ENCODE data around the gene MFSD6. TPM values are rescaled to one million over a fixed set of nuclear protein-coding genes. Genes with fewer than 3 reads are reported as not detected.

Gene MFSD6
- total RNA-seq, 4 donors from 2014 or later: 24.2 to 47.5 (median 42.0) TPM

DNA sequence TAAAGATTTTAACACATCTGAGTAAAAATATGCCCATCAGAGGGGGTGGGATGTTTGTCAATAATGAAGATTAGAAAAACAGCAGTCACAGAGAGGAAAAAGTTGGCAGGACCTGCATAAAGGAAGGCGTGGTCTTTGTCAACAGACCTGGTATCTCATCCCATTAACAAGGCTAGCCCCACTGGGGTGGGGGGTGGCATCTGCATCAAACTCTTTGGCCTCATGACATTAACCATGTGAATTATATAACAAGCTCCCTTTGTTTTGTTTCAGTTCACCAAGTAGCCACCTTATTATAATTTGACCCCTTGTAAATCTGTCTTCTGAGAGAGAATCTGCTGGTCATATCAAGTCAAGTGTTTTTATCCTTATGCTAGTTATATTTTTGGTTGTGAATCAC, 97.5 kb downstream of the MFSD6 start:
- TF ChIP-seq, protein P1, sequence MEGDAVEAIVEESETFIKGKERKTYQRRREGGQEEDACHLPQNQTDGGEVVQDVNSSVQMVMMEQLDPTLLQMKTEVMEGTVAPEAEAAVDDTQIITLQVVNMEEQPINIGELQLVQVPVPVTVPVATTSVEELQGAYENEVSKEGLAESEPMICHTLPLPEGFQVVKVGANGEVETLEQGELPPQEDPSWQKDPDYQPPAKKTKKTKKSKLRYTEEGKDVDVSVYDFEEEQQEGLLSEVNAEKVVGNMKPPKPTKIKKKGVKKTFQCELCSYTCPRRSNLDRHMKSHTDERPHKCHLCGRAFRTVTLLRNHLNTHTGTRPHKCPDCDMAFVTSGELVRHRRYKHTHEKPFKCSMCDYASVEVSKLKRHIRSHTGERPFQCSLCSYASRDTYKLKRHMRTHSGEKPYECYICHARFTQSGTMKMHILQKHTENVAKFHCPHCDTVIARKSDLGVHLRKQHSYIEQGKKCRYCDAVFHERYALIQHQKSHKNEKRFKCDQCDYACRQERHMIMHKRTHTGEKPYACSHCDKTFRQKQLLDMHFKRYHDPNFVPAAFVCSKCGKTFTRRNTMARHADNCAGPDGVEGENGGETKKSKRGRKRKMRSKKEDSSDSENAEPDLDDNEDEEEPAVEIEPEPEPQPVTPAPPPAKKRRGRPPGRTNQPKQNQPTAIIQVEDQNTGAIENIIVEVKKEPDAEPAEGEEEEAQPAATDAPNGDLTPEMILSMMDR (IDR thresholded peaks at IDR 0.05; ENCODE audit: low read depth): no peak

DNA sequence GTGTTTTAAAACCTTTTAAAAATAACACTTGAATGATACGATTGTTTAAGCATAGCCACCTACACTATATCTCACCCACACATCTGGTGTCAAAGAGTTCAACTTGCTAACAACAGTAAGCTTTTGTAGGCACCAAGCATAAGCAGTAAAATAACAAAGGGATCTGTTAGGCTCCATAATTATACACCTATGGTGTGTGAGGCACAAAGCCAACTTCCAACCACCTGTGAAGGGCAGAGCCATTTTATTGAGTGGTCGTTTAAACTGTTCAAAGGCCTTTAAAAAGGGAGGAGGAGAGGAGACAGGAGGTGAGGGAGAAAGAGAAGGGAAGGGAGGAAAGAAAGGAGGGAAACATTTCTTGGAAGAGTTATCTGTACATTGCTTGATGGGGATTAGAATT, 98.5 kb downstream of the MFSD6 start:
- TF ChIP-seq, protein P1 (IDR thresholded peaks at IDR 0.05; ENCODE audit: low read depth): no peak

GRCh38 chr2:190507135-190507534, 99.0 kb downstream of the MFSD6 start:
- TF ChIP-seq, protein P1 (IDR thresholded peaks at IDR 0.05; ENCODE audit: low read depth): no peak

- TF ChIP-seq, protein P1 (IDR thresholded peaks at IDR 0.05; ENCODE audit: low read depth): no peak
Measured at GRCh38 chr2:190511104-190511503, 102.9 kb downstream of the MFSD6 start.

- TF ChIP-seq, protein P1 (IDR thresholded peaks at IDR 0.05; ENCODE audit: low read depth): no peak
Measured at GRCh38 chr2:190512539-190513095, 104.5 kb downstream of the MFSD6 start.

DNA sequence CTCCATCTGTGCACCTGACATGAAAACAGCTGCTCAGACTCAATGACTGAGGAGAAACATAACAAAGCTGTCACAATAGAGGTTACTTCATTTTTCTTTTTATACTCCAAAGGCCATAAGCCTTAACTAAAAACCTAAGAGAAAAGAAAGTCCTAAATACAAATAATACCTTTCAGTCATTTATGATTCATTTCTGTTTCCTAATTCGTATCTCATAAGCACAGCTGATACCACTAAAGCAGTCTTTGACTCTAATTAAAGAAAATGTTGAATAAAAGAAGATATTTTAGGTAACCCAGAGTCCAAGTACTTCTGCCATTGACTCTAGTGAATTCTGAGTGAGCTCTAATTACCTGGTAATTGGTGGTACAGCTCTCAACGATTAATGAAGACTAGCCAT, 105.7 kb downstream of the MFSD6 start:
- TF ChIP-seq, protein P1 (IDR thresholded peaks at IDR 0.05; ENCODE audit: low read depth): no peak

GRCh38 chr2:190514676-190515075, 106.5 kb downstream of the MFSD6 start:
- TF ChIP-seq, protein P1 (IDR thresholded peaks at IDR 0.05; ENCODE audit: low read depth): no peak

Data from subcutaneous adipose tissue (tissue), 4 donors.